IPS-11a (cell line): ENCODE measurements around the gene HHIP.
A peak's percentile ranks its signal among the peaks of the same experiment; 100 is the strongest.

Source experiments
- H3K4me3 ChIP-seq: one replicate; pipeline ENCODE4 v1.5.1; 2013; ENCODE audit warnings: low read depth, low read length, control low read depth

The HHIP gene

GRCh38 chr4:144645631-144646522 lies at the start of gene HHIP:
Gene HHIP, plus strand, starts transcription at chr4:144646156. Its CDS starts 520 bp downstream, at chr4:144646676.
- H3K4me3 ChIP-seq = peak within 1 kb of the TSS; percentile 48

- no peak overlapping the region for H3K4me3 ChIP-seq
These were observed 48.8 kb upstream of the HHIP start for GRCh38 chr4:144597171-144597570.

GRCh38 chr4:144599621-144600020 lies 46.3 kb upstream of the HHIP start:
- no peak overlapping the region for H3K4me3 ChIP-seq

GRCh38 chr4:144611850-144612249 lies 34.1 kb upstream of the HHIP start:
- no peak overlapping the region for H3K4me3 ChIP-seq

- H3K4me3 ChIP-seq = no peak overlapping the region
These were observed 30.9 kb upstream of the HHIP start for GRCh38 chr4:144614850-144615585.

GRCh38 chr4:144621681-144622080 lies 24.3 kb upstream of the HHIP start:
- no peak overlapping the region for H3K4me3 ChIP-seq

- no peak overlapping the region for H3K4me3 ChIP-seq
These were observed 18.3 kb upstream of the HHIP start for GRCh38 chr4:144627663-144628076.

GRCh38 chr4:144633215-144633614 lies 12.7 kb upstream of the HHIP start:
- H3K4me3 ChIP-seq = no peak overlapping the region

- H3K4me3 ChIP-seq = no peak overlapping the region
These were observed 10.8 kb upstream of the HHIP start for GRCh38 chr4:144634978-144635747.

GRCh38 chr4:144644368-144645101 lies 1.4 kb upstream of the HHIP start:
- H3K4me3 ChIP-seq = no peak overlapping the region

GRCh38 chr4:144645102-144645630 lies 790 bp upstream of the HHIP start:
- no peak overlapping the region for H3K4me3 ChIP-seq

- H3K4me3 ChIP-seq = peak overlapping the region; percentile 48
These were observed 653 bp downstream of the HHIP start for GRCh38 chr4:144646523-144647094.

- peak overlapping the region; percentile 48 for H3K4me3 ChIP-seq
These were observed 1.2 kb downstream of the HHIP start for GRCh38 chr4:144647095-144647561.

- H3K4me3 ChIP-seq = peak overlapping the region; percentile 48
These were observed 1.6 kb downstream of the HHIP start for GRCh38 chr4:144647590-144647989.

GRCh38 chr4:144648042-144648441 lies 2.1 kb downstream of the HHIP start:
- no peak overlapping the region for H3K4me3 ChIP-seq

GRCh38 chr4:144649646-144650045 lies 3.7 kb downstream of the HHIP start:
- H3K4me3 ChIP-seq = no peak overlapping the region

- H3K4me3 ChIP-seq = no peak overlapping the region
These were observed 4.5 kb downstream of the HHIP start for GRCh38 chr4:144650311-144651005.

GRCh38 chr4:144653781-144654545 lies 8.0 kb downstream of the HHIP start:
- H3K4me3 ChIP-seq = no peak overlapping the region
